Stimulated activated CD8-positive, alpha-beta memory T cell treated with anti-CD3 and anti-CD28 coated beads, Interleukin-15, amount 100 ng/mL, for 48 hours (primary cell): ENCODE results near the gene MOGAT1.
"Not testable (repeated sequence)": the region's sequence is repeated elsewhere in the genome, so short reads cannot be mapped to it uniquely, and the experiment has no call there.

Experiments used
- DNase-seq, 2 donors: peaks; one replicate each; pipeline ENCODE4 v3.0.0-alpha.2; 2020; ENCODE audit warnings: low read depth in 2 of 2

MOGAT1 gene

DNA sequence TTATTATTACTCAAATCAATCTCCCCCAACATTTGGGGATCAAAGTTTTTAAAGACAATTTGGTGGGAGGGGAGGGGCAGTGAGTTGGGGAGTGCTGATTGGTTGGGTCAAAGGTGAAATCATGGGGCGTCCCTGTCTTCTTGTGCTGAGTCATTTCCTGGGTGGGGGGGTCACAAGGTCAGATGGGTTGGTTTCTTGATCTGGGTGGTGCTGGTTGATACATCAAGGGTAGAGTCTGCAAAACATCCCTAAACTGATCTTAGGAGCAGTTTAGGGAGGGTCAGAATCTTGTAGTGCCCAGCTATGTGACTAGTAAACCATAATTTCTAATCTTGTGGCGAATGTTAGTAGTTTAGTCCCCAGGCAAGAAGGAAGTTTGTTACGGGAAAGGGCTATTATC lies 67.4 kb downstream of the MOGAT1 start:
- DNase-seq: no peak

DNA sequence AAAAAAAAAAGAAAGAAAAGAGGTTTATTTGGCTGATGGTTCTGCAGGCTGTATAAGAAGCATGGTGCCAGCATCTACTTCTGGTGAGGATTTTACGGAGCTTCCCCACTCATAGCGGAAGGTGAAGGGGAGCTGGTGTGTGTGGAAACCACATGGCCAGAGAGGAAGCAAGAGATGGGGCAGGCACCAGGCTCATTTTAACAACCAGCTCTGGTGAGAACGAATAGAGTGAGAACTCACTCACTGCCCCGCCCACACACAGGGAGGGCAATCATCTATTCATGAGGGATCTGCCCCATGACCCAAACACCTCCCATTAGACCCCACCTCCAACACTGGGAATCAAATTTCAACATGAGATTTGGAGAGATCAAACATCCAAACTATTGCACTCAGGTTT lies 68.5 kb downstream of the MOGAT1 start:
- DNase-seq: no peak

DNA sequence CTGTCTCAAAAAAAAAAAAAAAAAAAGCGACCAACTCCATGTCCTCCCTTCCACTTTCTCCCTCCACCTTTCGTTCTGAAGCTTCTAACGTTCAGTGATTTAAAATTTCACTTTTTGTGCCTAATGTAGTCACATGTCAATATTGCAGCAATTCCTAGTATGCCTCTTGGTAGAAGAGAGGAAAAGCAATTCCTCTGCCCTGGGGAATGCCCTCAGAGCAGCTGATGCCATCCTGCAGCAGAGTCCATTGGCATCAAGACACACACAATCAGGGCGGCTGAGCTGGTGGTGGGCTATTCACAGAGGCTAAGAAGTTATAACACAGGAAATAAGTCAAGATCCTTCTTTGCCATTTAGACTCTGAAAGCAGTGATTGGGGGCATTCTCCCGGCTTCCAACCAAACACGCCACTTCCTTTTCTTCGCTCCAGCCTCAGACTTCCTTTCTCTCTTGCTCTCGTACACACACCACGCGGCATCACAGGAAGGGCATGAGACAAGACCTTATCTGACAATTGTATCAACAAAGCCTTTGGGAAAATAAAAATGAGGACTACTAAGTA lies 71.9 kb downstream of the MOGAT1 start:
- DNase-seq: no peak

DNA sequence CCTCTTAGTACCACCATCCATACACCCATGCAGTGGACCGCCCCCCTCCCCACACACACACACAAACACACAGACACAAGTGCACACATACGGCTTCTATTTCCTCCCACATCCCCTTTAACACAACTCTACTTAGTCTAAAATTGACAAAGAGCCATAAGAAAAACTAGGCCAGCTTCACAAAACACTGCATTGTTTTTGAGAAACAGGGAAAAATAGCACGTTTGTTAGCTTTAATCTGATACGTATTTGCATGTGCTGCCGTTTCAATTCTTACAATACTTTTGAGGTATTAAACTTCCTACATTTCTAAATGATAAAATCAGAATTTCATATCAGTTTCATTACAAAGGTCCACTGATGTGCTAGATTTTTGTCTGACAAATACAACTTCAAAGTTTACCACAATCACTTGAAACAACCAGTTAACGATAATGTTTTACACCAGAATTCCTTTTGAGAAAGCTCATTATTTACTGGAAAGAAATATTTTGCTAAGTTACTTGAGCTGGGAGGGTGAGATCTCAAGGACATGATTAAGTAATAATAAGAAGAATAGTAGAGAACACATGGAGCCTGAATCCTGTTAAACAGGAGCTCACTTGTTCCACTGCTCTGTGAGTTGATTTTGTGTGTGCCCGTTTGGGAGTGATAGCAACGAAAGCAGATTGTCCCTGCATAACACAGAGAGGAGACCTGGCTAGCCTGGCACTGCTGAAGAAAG lies 74.5 kb downstream of the MOGAT1 start:
- no peak for DNase-seq

GRCh38 chr2:222747526-222748160 lies 76.2 kb downstream of the MOGAT1 start:
- DNase-seq: no peak

DNA sequence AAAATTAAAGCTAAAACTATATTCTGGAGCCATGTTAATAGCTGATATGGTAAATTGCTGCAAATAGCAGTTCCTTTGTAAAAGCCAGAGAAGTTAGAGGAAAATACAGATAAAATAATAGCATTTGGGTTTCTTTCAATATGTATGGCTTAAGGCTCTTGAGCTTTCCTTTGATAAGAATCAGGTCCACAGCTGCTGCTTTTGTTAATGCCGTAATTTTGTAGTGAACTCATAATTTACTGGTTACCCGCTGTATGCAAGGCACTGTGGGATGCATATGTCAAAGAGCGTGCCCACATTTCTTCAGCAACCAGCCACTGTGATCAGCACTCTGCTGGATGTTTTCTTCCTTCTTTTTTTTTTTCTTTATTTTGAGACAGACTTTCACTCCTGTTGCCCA lies 79.1 kb downstream of the MOGAT1 start:
- no peak for DNase-seq

DNA sequence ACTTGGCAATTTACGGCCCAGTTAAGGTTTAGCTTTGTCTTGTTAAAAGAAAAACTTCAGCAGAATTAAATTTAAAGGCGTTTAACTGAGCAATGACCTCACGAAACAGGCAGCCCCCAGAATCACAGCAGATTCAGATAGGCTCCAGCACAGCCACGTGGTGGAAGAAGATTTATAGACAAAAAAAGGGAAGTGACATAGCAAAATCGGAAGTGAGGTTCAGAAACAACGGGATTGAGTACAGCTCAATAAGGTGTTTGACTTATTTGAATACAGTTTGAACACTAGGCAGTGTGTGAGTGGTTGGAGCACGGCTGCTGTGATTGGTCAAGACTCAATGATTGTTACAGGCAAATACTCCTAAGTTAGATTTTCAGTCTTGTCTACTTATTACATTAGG lies 79.8 kb downstream of the MOGAT1 start:
- DNase-seq: no peak

- no peak for DNase-seq
Observed at GRCh38 chr2:222751821-222752719, 80.6 kb downstream of the MOGAT1 start.

DNA sequence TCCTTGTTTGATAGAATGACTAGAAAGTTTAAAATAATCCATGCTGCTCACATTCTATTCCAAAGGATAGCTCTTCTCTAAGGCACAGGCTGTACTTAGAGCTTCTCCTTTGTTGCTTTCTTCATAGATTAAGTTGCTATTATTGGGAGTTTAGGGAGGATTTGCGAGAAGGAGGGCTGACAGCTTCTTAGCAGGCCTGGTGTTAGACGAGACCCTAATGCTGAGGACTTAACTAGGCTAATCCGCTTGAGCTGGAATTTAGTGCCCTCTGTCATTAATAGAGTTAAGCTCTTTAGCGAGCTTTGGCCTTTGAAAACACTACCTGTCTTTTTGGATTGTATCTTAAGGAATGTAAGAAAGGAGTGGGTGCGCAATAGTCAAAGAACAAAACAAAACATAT lies 81.3 kb downstream of the MOGAT1 start:
- no peak for DNase-seq

GRCh38 chr2:222753251-222753824 lies 81.9 kb downstream of the MOGAT1 start:
- no peak for DNase-seq

DNA sequence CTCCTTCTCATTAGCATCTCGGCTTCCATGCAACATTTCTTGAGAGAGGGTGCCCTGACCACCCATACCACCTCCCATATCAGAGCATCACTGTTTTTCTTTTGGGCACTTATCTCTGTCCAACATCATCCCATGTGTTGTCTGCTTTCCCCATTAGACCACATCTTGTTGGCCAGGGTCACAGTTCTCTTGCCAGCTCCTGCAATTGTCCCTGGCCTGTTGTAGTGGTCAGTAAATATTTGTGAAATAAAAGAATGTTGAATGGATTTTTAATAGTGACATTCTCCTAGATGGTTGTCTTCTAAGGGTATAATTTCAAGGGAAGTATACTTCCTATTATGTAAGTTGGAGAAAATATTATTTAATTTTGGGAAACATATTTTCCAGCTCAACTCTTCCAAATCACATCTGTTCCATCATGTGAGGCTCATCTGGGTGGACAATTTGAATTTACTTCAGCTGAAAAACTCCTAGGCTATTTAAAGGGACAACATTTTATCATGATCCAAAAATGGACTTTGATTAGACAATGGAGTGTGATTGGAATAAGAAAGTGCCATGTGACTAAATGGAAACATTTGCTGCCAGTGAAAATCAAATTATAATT lies 83.0 kb downstream of the MOGAT1 start:
- no peak for DNase-seq

- not testable (repeated sequence) for DNase-seq
Observed at GRCh38 chr2:222755593-222755992, 84.1 kb downstream of the MOGAT1 start.

DNA sequence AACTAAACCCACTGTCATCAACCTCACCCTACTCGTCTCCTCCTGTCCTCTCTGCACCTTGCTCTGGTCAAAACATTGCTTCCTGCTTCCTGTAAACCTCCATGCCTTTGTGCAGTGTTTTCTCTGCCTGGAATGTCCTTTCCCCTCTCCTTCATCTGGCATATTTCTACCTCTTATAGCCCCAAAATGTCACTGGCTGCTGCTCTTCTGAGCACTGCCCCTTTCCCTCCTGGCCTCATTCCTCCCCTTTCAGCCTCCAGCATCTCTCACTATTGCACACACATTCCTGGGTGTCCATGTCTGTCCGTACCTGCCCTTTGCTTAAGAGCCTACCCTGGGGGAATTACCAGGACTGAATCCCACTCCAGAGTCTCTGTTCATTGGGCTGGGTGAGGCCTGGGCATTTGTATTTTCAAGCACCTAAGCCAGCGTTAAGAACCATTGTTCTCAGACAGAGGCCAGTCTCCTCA lies 84.9 kb downstream of the MOGAT1 start:
- no peak for DNase-seq

- no peak for DNase-seq
Observed at GRCh38 chr2:222756951-222757650, 85.6 kb downstream of the MOGAT1 start.
